Trophoblast cell (in vitro differentiated cells and primary cell): ENCODE data around the gene NOLC1.

Source experiments
- DNase-seq, 2 donors: peaks; one replicate each; pipeline ENCODE4 v3.0.0-alpha.2; 2016
- H2AFZ ChIP-seq: 2 replicates; pipeline ENCODE4 v1.6.1; 2013; ENCODE audit warnings: low read length, moderate library complexity, mild to moderate bottlenecking; ENCODE audit not compliant: insufficient read depth, poor library complexity
- H2AK5ac ChIP-seq: 2 replicates; pipeline ENCODE4 v1.6.1; 2013; ENCODE audit warnings: mild to moderate bottlenecking, low read length
- H2BK120ac ChIP-seq: 2 replicates; pipeline ENCODE4 v1.6.1; 2013; ENCODE audit warnings: low read length, mild to moderate bottlenecking, moderate library complexity; ENCODE audit not compliant: insufficient read depth, poor library complexity
- H2BK12ac ChIP-seq: 2 replicates; pipeline ENCODE4 v1.6.1; 2013; ENCODE audit warnings: mild to moderate bottlenecking, low read length, moderate library complexity
- H2BK5ac ChIP-seq: 2 replicates; pipeline ENCODE4 v1.6.1; 2013; ENCODE audit warnings: low read length, low read depth, moderate library complexity, mild to moderate bottlenecking; ENCODE audit not compliant: poor library complexity
- H3K14ac ChIP-seq: 2 replicates; pipeline ENCODE4 v1.6.1; 2013; ENCODE audit warnings: mild to moderate bottlenecking, low read length
- H3K18ac ChIP-seq: 2 replicates; pipeline ENCODE4 v1.6.1; 2013; ENCODE audit warnings: mild to moderate bottlenecking, low read length
- H3K23ac ChIP-seq: 2 replicates; pipeline ENCODE4 v1.6.1; 2013; ENCODE audit warnings: low read length
- H3K27ac ChIP-seq: 2 replicates; pipeline ENCODE4 v1.5.1; 2013; ENCODE audit warnings: low read depth, mild to moderate bottlenecking, inconsistent platforms, low read length, moderate library complexity
- H3K27me3 ChIP-seq: 2 replicates; pipeline ENCODE4 v1.6.1; 2013; ENCODE audit warnings: inconsistent platforms, mild to moderate bottlenecking, low read length, moderate library complexity; ENCODE audit not compliant: insufficient read depth
- H3K36me3 ChIP-seq, 2 experiments: 1 replicate in 1 of 2; 2 replicates in 1 of 2; pipeline ENCODE4 v1.6.1; 2013; ENCODE audit warnings: low read length in 2 of 2, mild to moderate bottlenecking in 2 of 2, moderate library complexity in 1 of 2; ENCODE audit not compliant: insufficient read depth in 2 of 2, control insufficient read depth in 1 of 2
- H3K4ac ChIP-seq: 2 replicates; pipeline ENCODE4 v1.6.1; 2013; ENCODE audit warnings: low read depth, mild to moderate bottlenecking, low read length, moderate library complexity
- H3K4me1 ChIP-seq, 2 experiments: 1 replicate in 1 of 2; 2 replicates in 1 of 2; pipeline ENCODE4 v1.6.1; 2013; ENCODE audit warnings: low read length in 2 of 2, mild to moderate bottlenecking in 2 of 2, moderate library complexity in 1 of 2; ENCODE audit not compliant: insufficient read depth in 2 of 2, control insufficient read depth in 1 of 2
- H3K4me2 ChIP-seq: 2 replicates; pipeline ENCODE4 v1.6.1; 2013; ENCODE audit warnings: inconsistent platforms, mild to moderate bottlenecking, low read length, moderate library complexity
- H3K4me3 ChIP-seq: 2 replicates; pipeline ENCODE4 v1.5.1; 2013; ENCODE audit warnings: mild to moderate bottlenecking, low read depth, low read length, inconsistent platforms
- H3K79me1 ChIP-seq: one replicate; pipeline ENCODE4 v1.6.1; 2013; ENCODE audit warnings: low read length
- H3K79me2 ChIP-seq: 2 replicates; pipeline ENCODE4 v1.6.1; 2013; ENCODE audit warnings: low read length, mild to moderate bottlenecking; ENCODE audit not compliant: control insufficient read depth, insufficient read depth, poor library complexity
- H3K9ac ChIP-seq: 2 replicates; pipeline ENCODE4 v1.6.1; 2013; ENCODE audit warnings: mild to moderate bottlenecking, low read length
- H3K9me3 ChIP-seq: 2 replicates; pipeline ENCODE4 v1.6.1; 2013; ENCODE audit warnings: low read depth, mild to moderate bottlenecking, control low read depth, inconsistent platforms, low read length; ENCODE audit not compliant: insufficient read depth
- H4K12ac ChIP-seq: 2 replicates; pipeline ENCODE4 v1.6.1; 2013; ENCODE audit warnings: low read depth, mild to moderate bottlenecking, low read length, moderate library complexity
- H4K8ac ChIP-seq: 2 replicates; pipeline ENCODE4 v1.6.1; 2013; ENCODE audit warnings: low read depth, mild to moderate bottlenecking, low read length, moderate library complexity
- H4K91ac ChIP-seq: one replicate; pipeline ENCODE4 v1.6.1; 2013; ENCODE audit warnings: low read depth, mild to moderate bottlenecking, low read length, moderate library complexity
- WGBS: extraction: QIAGEN DNeasy Blood & Tissue Kit; methylation state at CpG from one replicate; pipeline ENCODE4 v1.1.7; 2013; ENCODE audit warnings: missing lambda C conversion rate; ENCODE audit not compliant: insufficient read length, insufficient coverage; ENCODE audit errors: extremely low coverage; 5-methylcytosine and 5-hydroxymethylcytosine counted together

The NOLC1 gene

DNA sequence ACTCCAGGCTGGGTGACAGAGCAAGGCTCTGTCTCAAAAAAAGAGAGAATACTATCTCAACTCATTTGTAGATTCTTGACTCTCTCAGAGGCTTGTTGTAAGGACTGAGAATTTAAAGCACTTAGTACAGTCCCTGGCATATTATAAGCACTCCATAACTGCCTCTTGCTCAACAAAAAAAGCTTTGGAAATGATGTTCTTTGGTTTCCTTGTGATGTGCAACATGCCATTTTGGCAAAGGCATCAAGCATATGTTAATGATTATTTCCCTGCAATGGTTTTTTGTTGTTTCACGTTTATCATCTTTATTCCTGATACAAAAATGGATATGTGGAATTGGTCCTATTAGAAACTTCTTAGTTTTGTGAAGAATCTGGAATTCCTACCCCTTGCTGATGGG lies 15.7 kb downstream of the NOLC1 start:
- Histone ChIP-seq H3K27me3 (no peaks in the 10 kb centered on the region), H3K4me3 (no peak overlapping the region), H3K9ac (no peak overlapping the region), H3K14ac (no peak overlapping the region), H2BK5ac (no peak overlapping the region), H4K91ac (no peak overlapping the region), H2AFZ (no peak overlapping the region), H3K79me2 (no peaks in the 10 kb centered on the region), H3K9me3 (no peaks in the 10 kb centered on the region), H3K36me3 (peaks cover 2 to 5% of the 10 kb centered on the region in 2 experiments), H3K23ac (no peak overlapping the region), H2AK5ac (no peak overlapping the region), H2BK120ac (no peak overlapping the region), H3K27ac (no peak overlapping the region), H2BK12ac (no peak overlapping the region), H3K18ac (no peak overlapping the region), H3K4me1 (no peaks in the 10 kb centered on the region), H4K8ac (no peak overlapping the region), H3K79me1 (no peaks in the 10 kb centered on the region), H3K4me2 (no peak overlapping the region), H3K4ac (no peak overlapping the region), H4K12ac (no peak overlapping the region)
- no peak for DNase-seq
- no CpG with 5 or more reads among the region's 1 CpG for WGBS

DNA sequence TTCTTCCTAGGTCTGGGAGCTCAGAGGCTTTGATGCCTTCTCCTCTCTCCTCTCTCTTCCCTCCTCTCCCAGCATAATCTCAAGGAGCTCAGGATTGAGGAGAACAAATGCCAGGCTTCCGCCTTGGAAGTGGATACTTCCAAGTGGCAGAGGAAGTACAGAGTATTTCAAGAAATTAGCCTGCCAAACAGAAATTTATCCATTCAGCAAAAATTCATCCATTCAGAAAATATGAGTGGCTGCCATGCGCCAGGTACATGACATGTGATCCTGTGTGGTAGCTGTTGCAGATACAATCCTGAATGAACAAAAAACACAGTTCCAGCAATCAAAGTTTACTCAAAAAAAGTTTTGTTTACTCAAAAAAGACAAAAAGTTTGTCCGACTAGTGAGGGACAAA lies 18.4 kb downstream of the NOLC1 start:
- no peak overlapping the region for H2BK120ac ChIP-seq
- WGBS, result no CpG with 5 or more reads among the region's 3 CpGs

DNA sequence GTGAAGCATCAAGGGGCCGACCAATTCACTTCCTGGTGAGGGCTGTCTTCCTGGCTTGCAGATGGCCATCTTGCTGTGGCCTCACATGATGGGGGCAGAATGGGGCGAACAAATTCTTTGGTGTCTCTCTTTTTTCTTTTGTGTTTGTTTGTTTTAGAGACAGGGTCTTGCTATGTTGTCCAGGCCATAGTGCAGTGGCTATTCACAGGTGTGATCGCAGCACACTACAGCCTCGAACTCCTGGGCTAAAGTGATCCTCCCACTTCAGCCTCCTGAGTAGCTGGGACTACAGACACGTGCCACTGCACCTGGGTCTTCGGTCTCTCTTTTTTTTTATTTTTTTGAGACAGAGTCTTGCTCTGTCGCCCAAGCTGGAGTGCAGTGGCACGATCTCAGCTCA lies 20.1 kb downstream of the NOLC1 start:
- Histone ChIP-seq H3K4me3 (no peak overlapping the region), H3K27ac (no peak overlapping the region), H3K79me1 (no peaks in the 10 kb centered on the region), H3K9ac (no peak overlapping the region), H3K79me2 (no peaks in the 10 kb centered on the region), H4K12ac (no peak overlapping the region), H2BK5ac (no peak overlapping the region), H2AK5ac (no peak overlapping the region), H4K91ac (no peak overlapping the region), H4K8ac (no peak overlapping the region), H2BK12ac (no peak overlapping the region), H3K18ac (no peak overlapping the region), H3K4me1 (no peaks in the 10 kb centered on the region), H2AFZ (no peak overlapping the region), H3K9me3 (no peaks in the 10 kb centered on the region), H3K4me2 (no peak overlapping the region), H3K27me3 (no peaks in the 10 kb centered on the region), H3K23ac (no peak overlapping the region), H3K4ac (no peak overlapping the region), H3K36me3 (no peaks in the 10 kb centered on the region), H2BK120ac (no peak overlapping the region), H3K14ac (no peak overlapping the region)
- WGBS, result no CpG with 5 or more reads among the region's 8 CpGs
- DNase-seq, result no peak

More for the DNA sequence above, 18.4 kb downstream of the NOLC1 start:
- Histone ChIP-seq H2BK5ac (no peak overlapping the region), H3K9ac (no peak overlapping the region), H3K4me2 (no peak overlapping the region), H3K36me3 (no peaks in the 10 kb centered on the region), H2AK5ac (no peak overlapping the region), H4K12ac (peak overlapping the region; percentile 91), H3K27ac (no peak overlapping the region), H3K27me3 (no peaks in the 10 kb centered on the region), H3K4ac (no peak overlapping the region), H4K91ac (no peak overlapping the region), H3K14ac (no peak overlapping the region), H3K4me3 (no peak overlapping the region), H3K9me3 (no peaks in the 10 kb centered on the region), H4K8ac (no peak overlapping the region), H3K4me1 (no peaks in the 10 kb centered on the region), H3K79me2 (no peaks in the 10 kb centered on the region), H2AFZ (no peak overlapping the region), H3K79me1 (no peaks in the 10 kb centered on the region), H3K18ac (no peak overlapping the region), H2BK12ac (no peak overlapping the region), H3K23ac (no peak overlapping the region)
- no peak for DNase-seq

DNA sequence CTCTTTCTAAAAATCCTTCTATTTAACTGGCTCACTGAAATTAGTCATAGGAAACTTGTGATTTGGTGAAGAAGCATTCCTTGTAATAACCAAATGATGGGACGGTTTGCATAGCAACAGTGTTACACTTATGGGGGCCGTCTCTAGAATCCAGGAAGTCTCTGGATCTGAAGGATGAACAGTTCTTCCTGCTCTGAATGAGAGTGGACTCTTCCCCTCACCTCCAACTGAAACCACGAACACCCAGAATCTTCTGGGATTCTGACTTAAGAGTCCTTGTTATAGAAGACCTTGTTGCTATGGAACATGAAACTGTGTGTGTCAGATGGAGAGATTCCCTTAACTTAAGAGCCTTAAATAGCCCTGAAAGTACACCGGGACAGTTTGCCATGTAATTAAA lies 23.2 kb downstream of the NOLC1 start:
- Histone ChIP-seq H4K91ac (no peak overlapping the region), H3K9ac (no peak overlapping the region), H3K27me3 (no peaks in the 10 kb centered on the region), H4K12ac (no peak overlapping the region), H3K4me3 (no peak overlapping the region), H3K14ac (no peak overlapping the region), H2BK12ac (no peak overlapping the region), H3K79me2 (no peaks in the 10 kb centered on the region), H3K9me3 (no peaks in the 10 kb centered on the region), H2BK120ac (no peak overlapping the region), H3K4me1 (no peaks in the 10 kb centered on the region), H4K8ac (no peak overlapping the region), H3K79me1 (no peaks in the 10 kb centered on the region), H3K18ac (no peak overlapping the region), H3K4me2 (no peak overlapping the region), H2AK5ac (no peak overlapping the region), H2AFZ (no peak overlapping the region), H2BK5ac (no peak overlapping the region), H3K27ac (no peak overlapping the region), H3K23ac (no peak overlapping the region), H3K36me3 (no peaks in the 10 kb centered on the region), H3K4ac (no peak overlapping the region)
- no peak for DNase-seq
- WGBS, result no CpG with 5 or more reads among the region's 4 CpGs
